ENCODE results near the gene CEP41. TPM values are rescaled to one million over a fixed set of nuclear protein-coding genes. Genes with fewer than 3 reads are reported as not detected.
A peak's percentile ranks its signal among the peaks of the same experiment; 100 is the strongest.

CEP41 gene
- total RNA-seq, 4 donors from 2014 or later = 4.4 to 9.6 (median 5.3) TPM

DNA sequence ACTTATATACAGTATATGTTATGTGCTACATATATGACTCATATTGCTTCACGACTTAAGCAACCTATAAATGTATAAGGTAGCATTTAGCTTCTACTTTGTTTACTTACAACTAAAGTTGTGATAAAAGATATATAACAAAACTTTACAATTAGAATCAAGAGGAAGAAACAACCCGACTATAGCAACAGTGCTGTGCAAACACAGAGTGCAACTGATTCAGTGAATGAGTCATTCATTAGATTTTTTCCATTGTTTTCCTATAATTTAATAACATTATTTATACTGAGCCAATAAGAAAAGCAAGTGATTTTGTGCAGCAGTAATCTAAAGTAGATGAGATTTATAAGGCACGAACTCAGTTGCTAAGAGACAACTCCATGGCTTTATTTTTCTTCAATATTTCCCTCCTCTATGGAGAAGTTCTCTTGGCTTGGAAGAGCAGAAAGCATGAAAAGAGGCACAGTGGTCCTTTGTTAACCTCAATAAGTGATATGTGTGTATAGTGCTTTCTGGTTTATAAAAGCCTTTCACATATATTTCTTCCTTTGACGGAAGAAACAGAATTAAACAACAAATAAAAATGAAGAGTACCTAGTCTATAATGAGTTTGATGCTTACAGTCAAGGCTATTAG lies 19.8 kb downstream of the CEP41 start:
- 37 to 38% methylated on average over 4 of the region's 4 CpGs for WGBS, 2 donors
- TF ChIP-seq EP300 (IDR thresholded peaks at IDR 0.05) (no peak), POLR2A (IDR thresholded peaks at IDR 0.05) (no peak), CTCF (IDR thresholded peaks at IDR 0.05) (no peak)
- Histone ChIP-seq H3K9me3 (no peaks in the 10 kb centered on the region), H3K36me3 (no peaks in the 10 kb centered on the region), H3K4me1 (peaks cover 0 to 32% (median 0%) of the 10 kb centered on the region in 4 donors), H3K4me3 (no peak overlapping the region), H3K27ac (peak overlapping the region in 2 of 4 donors; percentile 46 to 54), H3K27me3 (no peaks in the 10 kb centered on the region)
- DNase-seq (ENCODE audit: low spot score in 2 of 2) = no peak

GRCh38 chr7:130419658-130420057 lies 21.2 kb downstream of the CEP41 start:
- H3K27me3 ChIP-seq = no peaks in the 10 kb centered on the region
- H3K36me3 ChIP-seq = no peaks in the 10 kb centered on the region
- no peak for DNase-seq (ENCODE audit: low spot score in 2 of 2)
- no peaks in the 10 kb centered on the region for H3K9me3 ChIP-seq
- peaks cover 0 to 32% (median 0%) of the 10 kb centered on the region in 4 donors for H3K4me1 ChIP-seq
- WGBS, 2 donors = 90 to 91% methylated on average over 5 of the region's 5 CpGs
- H3K27ac ChIP-seq = no peak overlapping the region
- H3K4me3 ChIP-seq = no peak overlapping the region
- TF ChIP-seq POLR2A (IDR thresholded peaks at IDR 0.05) (no peak), CTCF (IDR thresholded peaks at IDR 0.05) (no peak), EP300 (IDR thresholded peaks at IDR 0.05) (no peak)

- Histone ChIP-seq H3K4me1 (peaks cover 0 to 32% (median 0%) of the 10 kb centered on the region in 4 donors), H3K36me3 (no peaks in the 10 kb centered on the region), H3K9me3 (no peaks in the 10 kb centered on the region), H3K4me3 (no peak overlapping the region), H3K27ac (no peak overlapping the region), H3K27me3 (no peaks in the 10 kb centered on the region)
- 98 to 99% methylated on average over 7 of the region's 7 CpGs for WGBS, 2 donors
- TF ChIP-seq EP300 (IDR thresholded peaks at IDR 0.05) (no peak), CTCF (IDR thresholded peaks at IDR 0.05) (no peak), POLR2A (IDR thresholded peaks at IDR 0.05) (no peak)
- no peak for DNase-seq (ENCODE audit: low spot score in 2 of 2)
Measured at GRCh38 chr7:130418306-130418705, 22.5 kb downstream of the CEP41 start.

DNA sequence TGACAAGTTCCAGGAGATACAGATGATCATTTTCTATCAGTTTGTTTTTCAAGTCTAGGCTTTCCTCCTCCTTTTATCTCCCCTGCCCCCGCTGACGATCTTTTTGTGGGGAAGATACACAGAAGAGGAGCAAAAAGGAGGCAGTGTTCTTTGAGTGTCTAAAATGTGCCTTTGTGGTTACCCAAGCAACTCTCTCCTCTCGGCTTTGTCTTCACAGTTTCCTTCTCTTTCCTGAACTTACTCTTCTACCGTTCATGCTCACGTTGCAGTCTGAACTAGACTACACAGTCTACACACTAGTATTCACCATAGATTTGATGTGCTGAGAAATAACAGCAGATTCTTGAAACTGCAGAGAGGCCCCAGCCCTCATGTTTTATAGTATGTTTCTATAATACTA lies 23.6 kb downstream of the CEP41 start:
- no peak for DNase-seq (ENCODE audit: low spot score in 2 of 2)
- no peak for TF ChIP-seq CTCF (IDR thresholded peaks at IDR 0.05)
- H3K9me3 ChIP-seq = no peaks in the 10 kb centered on the region
- peaks cover 0 to 30% (median 0%) of the 10 kb centered on the region in 4 donors for H3K4me1 ChIP-seq
- H3K27me3 ChIP-seq = no peaks in the 10 kb centered on the region
- WGBS, 2 donors = 30 to 36% methylated on average over 5 of the region's 5 CpGs
- H3K4me3 ChIP-seq = no peak overlapping the region
- no peaks in the 10 kb centered on the region for H3K36me3 ChIP-seq
- H3K27ac ChIP-seq = no peak overlapping the region

DNA sequence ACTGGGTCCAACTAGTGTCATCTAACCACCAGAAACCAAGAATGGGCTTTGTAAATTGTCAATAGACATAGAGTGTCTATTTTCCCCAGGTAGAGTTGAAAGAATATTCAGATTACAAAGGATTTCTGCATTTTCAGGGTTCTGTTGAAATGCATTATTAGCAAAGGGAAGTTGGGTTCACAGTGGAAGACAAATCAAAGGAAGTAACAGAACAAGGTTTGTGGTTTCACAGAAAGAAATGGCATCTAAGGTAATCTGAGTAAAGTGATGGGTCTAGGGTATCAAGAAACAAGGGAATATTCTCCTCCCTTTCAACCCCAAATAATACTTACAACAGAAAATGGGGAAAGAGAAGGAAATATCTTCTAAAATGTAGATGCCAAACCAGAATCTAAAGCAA lies 25.8 kb downstream of the CEP41 start:
- H3K4me3 ChIP-seq = no peak overlapping the region

More for the DNA sequence above, 25.8 kb downstream of the CEP41 start:
- Histone ChIP-seq H3K9me3 (no peaks in the 10 kb centered on the region), H3K36me3 (no peaks in the 10 kb centered on the region), H3K4me1 (peaks cover 0 to 12% (median 0%) of the 10 kb centered on the region in 4 donors), H3K27me3 (no peaks in the 10 kb centered on the region), H3K27ac (no peak overlapping the region)
- TF ChIP-seq EP300 (IDR thresholded peaks at IDR 0.05) (no peak), POLR2A (IDR thresholded peaks at IDR 0.05) (no peak), CTCF (IDR thresholded peaks at IDR 0.05) (no peak)
- no peak for DNase-seq (ENCODE audit: low spot score in 2 of 2)
